ENCODE data around the gene PANK4.

DNA sequence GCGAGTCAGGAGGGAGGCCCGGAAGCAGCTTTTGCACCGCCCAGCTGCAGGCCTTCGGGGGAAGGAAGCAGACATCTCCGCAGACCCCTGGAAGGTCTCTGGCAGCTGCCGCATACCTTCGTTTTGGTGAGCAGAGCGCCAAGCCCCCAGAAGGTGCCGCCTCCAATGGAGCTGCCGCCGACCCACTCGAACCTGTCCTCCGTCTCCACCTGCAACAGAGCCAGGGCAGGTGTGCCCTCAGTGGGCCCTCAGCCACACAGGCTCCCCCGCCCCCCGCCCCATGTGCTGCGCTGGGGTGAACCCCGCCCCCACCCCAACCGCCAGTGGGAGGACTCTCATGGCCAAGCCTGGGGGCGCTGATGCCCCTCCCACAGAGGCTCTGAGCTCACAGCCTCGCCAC is 6.2 kb downstream of the PANK4 start:
- TF ChIP-seq, protein P1, sequence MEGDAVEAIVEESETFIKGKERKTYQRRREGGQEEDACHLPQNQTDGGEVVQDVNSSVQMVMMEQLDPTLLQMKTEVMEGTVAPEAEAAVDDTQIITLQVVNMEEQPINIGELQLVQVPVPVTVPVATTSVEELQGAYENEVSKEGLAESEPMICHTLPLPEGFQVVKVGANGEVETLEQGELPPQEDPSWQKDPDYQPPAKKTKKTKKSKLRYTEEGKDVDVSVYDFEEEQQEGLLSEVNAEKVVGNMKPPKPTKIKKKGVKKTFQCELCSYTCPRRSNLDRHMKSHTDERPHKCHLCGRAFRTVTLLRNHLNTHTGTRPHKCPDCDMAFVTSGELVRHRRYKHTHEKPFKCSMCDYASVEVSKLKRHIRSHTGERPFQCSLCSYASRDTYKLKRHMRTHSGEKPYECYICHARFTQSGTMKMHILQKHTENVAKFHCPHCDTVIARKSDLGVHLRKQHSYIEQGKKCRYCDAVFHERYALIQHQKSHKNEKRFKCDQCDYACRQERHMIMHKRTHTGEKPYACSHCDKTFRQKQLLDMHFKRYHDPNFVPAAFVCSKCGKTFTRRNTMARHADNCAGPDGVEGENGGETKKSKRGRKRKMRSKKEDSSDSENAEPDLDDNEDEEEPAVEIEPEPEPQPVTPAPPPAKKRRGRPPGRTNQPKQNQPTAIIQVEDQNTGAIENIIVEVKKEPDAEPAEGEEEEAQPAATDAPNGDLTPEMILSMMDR (IDR thresholded peaks at IDR 0.05; ENCODE audit: poor library complexity) = no peak
- TF ChIP-seq EZH2 (IDR thresholded peaks at IDR 0.05; ENCODE audit: borderline replicate concordance) (no peak), EZH2phosphoT487 (IDR thresholded peaks at IDR 0.05; ENCODE audit: low read depth, severe bottlenecking, unreplicated experiment) (no peak)
